WTC11 (cell line): ENCODE measurements around the gene IFT20. TPM values are rescaled to one million over a fixed set of nuclear protein-coding genes. Genes with fewer than 3 reads are reported as not detected.

Source experiments
- ATAC-seq: fragments of 200-7000 bp; cut with Tn5 transposase; 2 replicates; pipeline ENCODE4 v1.10.0; 2021; ENCODE audit warnings: mild to moderate bottlenecking, moderate library complexity
- CTCF ChIA-PET: fragments of 300-600 bp; sonication (Branson Sonifier 250); formaldehyde crosslinking; loops from one replicate; lab custom pipeline; 2021; ENCODE audit warnings: antibody characterized with exemption; lab: Charles Lee
- POLR2A ChIA-PET: fragments of 350-600 bp; sonication (Branson Sonifier 250); formaldehyde crosslinking; loops from one replicate; lab custom pipeline; 2021; ENCODE audit warnings: antibody characterized with exemption; lab: Charles Lee
- DNase-seq: peaks from one replicate; pipeline ENCODE4 v3.0.0; 2021; ENCODE audit warnings: low spot score
- H3K27ac Mint-ChIP-seq: 2 replicates; pipeline ENCODE4 v1.8.0; 2021; ENCODE audit warnings: mixed read lengths
- H3K27me3 Mint-ChIP-seq: 2 replicates; pipeline ENCODE4 v1.8.0; 2021; ENCODE audit warnings: low read depth, mild to moderate bottlenecking, moderate library complexity, mixed read lengths
- H3K36me3 Mint-ChIP-seq: 2 replicates; pipeline ENCODE4 v1.8.0; 2021; ENCODE audit warnings: mixed read lengths
- H3K4me1 Mint-ChIP-seq: 2 replicates; pipeline ENCODE4 v1.8.0; 2022; ENCODE audit warnings: mixed read lengths
- H3K4me3 Mint-ChIP-seq: 2 replicates; pipeline ENCODE4 v1.8.0; 2021; ENCODE audit warnings: mild to moderate bottlenecking, moderate library complexity, mixed read lengths
- H3K9me3 Mint-ChIP-seq: 2 replicates; pipeline ENCODE4 v1.8.0; 2021; ENCODE audit warnings: mixed read lengths
- ATF3 ChIP-seq: sonication (generic); formaldehyde crosslinking; conservative IDR thresholded peaks from 2 replicates; pipeline ENCODE4 v1.8.1; 2022; ENCODE audit warnings: mild to moderate bottlenecking, missing genetic modification reagents
- ELF4 ChIP-seq: sonication (generic); formaldehyde crosslinking; IDR thresholded peaks from 2 replicates; pipeline ENCODE4 v1.8.1; 2022; ENCODE audit warnings: low read depth, mild to moderate bottlenecking, moderate library complexity, missing genetic modification reagents
- FOXP4 ChIP-seq: sonication (generic); formaldehyde crosslinking; IDR thresholded peaks from 2 replicates; pipeline ENCODE4 v1.8.0; 2022; ENCODE audit warnings: mild to moderate bottlenecking, missing genetic modification reagents
- GABPB1 ChIP-seq: sonication (generic); formaldehyde crosslinking; IDR thresholded peaks from 2 replicates; pipeline ENCODE4 v1.8.1; 2023; ENCODE audit warnings: mild to moderate bottlenecking, missing genetic modification reagents
- GTF2I ChIP-seq: fragments of 250-450 bp; sonication (Bioruptor Pico); conservative IDR thresholded peaks from 2 replicates; pipeline ENCODE4 v1.4.0; 2021; ENCODE audit warnings: mild to moderate bottlenecking
- IRF2 ChIP-seq: sonication (generic); formaldehyde crosslinking; IDR thresholded peaks from 2 replicates; pipeline ENCODE4 v1.8.0; 2022; ENCODE audit warnings: low read depth, missing genetic modification reagents, borderline replicate concordance
- MXD4 ChIP-seq: fragments of 250-450 bp; sonication (Bioruptor Pico); IDR thresholded peaks from 2 replicates; pipeline ENCODE4 v1.8.0; 2021; ENCODE audit warnings: mild to moderate bottlenecking, moderate library complexity, borderline replicate concordance
- MYBL2 ChIP-seq: sonication (generic); formaldehyde crosslinking; IDR thresholded peaks from 2 replicates; pipeline ENCODE4 v1.8.1; 2023; ENCODE audit warnings: mild to moderate bottlenecking, moderate library complexity, missing genetic modification reagents
- NFATC4 ChIP-seq: fragments of 250-450 bp; sonication (Bioruptor Pico); IDR thresholded peaks from 2 replicates; pipeline ENCODE4 v1.9.0; 2021; ENCODE audit warnings: mild to moderate bottlenecking
- NR3C1 ChIP-seq: sonication (generic); formaldehyde crosslinking; conservative IDR thresholded peaks from 2 replicates; pipeline ENCODE4 v1.8.1; 2023; ENCODE audit warnings: low read depth, mild to moderate bottlenecking, missing genetic modification reagents
- SMAD3 ChIP-seq: sonication (generic); formaldehyde crosslinking; IDR thresholded peaks from 2 replicates; pipeline ENCODE4 v1.8.0; 2022; ENCODE audit warnings: missing genetic modification reagents, mild to moderate bottlenecking, borderline replicate concordance
- SOX15 ChIP-seq: fragments of 250-450 bp; sonication (Bioruptor Pico); IDR thresholded peaks from 2 replicates; pipeline ENCODE4 v1.9.0; 2021; ENCODE audit warnings: mild to moderate bottlenecking
- USF1 ChIP-seq: sonication (generic); formaldehyde crosslinking; IDR thresholded peaks from 2 replicates; pipeline ENCODE4 v1.8.0; 2022; ENCODE audit warnings: mild to moderate bottlenecking, missing genetic modification reagents
- ZNF232 ChIP-seq: sonication (generic); formaldehyde crosslinking; IDR thresholded peaks from 2 replicates; pipeline ENCODE4 v1.8.0; 2022; ENCODE audit warnings: mild to moderate bottlenecking, missing genetic modification reagents
- ZNF396 ChIP-seq: fragments of 250-450 bp; sonication (Bioruptor Pico); IDR thresholded peaks from 2 replicates; pipeline ENCODE4 v1.8.0; 2021; ENCODE audit warnings: mild to moderate bottlenecking, moderate library complexity, borderline replicate concordance
- total RNA-seq: library from RNA; stranded (reverse); gene quantifications from 3 replicates; pipeline ENCODE4 v1.2.3, GENCODE V29; 2021
- TF ChIP-seq, protein P1 (sequence below): sonication (generic); formaldehyde crosslinking; IDR thresholded peaks from 2 replicates; pipeline ENCODE4 v1.8.0; 2023; ENCODE audit warnings: missing genetic modification reagents
- TF ChIP-seq, protein P2 (sequence below): sonication (generic); formaldehyde crosslinking; IDR thresholded peaks from 2 replicates; pipeline ENCODE4 v1.8.1; 2023; ENCODE audit warnings: mild to moderate bottlenecking, moderate library complexity, missing genetic modification reagents
- TF ChIP-seq, protein P3 (sequence below): fragments of 250-450 bp; sonication (Bioruptor Pico); IDR thresholded peaks from 2 replicates; pipeline ENCODE4 v1.9.0; 2021; ENCODE audit warnings: moderate library complexity, mild to moderate bottlenecking, inconsistent platforms, borderline replicate concordance
- TF ChIP-seq, protein P4 (sequence below): fragments of 250-450 bp; sonication (Bioruptor Pico); IDR thresholded peaks from 2 replicates; pipeline ENCODE4 v1.9.0; 2021; ENCODE audit warnings: mild to moderate bottlenecking

IFT20 gene
- total RNA-seq, 1 experiment from 2014 or later = 17.6 TPM

DNA sequence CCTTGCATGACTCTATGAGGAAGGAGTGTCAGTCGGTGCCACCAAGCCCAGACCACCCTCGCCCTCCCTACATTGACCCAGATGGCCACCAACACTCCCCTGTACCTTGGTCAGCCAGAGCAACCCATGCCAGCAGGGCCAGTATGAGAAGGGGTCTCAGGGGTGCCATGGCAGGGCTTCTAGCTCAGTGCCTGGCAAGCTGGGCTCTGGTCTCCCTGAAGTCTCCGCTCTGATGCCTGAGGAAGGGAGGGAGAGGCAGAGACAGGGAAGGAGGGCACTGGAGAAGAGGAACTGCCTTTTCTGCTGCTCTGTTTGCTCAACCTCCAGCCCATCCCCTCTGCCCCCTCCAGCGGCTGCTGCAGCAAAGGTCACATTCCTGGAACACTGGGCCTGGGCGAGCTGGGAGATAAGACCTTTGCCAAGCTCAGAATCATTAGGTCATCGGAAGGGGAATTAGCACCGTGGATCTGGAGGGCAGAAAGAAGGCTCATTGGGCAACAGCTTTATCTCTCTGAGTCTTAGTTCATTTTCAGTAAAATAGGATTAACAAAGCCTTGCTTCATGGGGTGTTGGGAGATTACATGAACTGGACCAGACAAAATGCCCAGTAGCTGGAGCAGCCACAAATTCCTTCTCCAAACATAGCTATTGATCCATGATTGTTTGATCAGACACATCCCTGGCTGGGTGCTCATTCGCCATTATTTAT, 34.9 kb upstream of the IFT20 start, which contains the start of gene VTN:
Gene VTN (minus strand): TSS at position 273 of the 709 bp plus-strand sequence. CDS start 104 bp downstream, at position 169.
- TF ChIP-seq SOX15 (CRISPR knock-in tag) (no peak), NFATC4 (CRISPR knock-in tag) (no peak), GABPB1 (peak; percentile 58; the same call in 1 of the 2 replicates)
- TF ChIP-seq, protein P1, sequence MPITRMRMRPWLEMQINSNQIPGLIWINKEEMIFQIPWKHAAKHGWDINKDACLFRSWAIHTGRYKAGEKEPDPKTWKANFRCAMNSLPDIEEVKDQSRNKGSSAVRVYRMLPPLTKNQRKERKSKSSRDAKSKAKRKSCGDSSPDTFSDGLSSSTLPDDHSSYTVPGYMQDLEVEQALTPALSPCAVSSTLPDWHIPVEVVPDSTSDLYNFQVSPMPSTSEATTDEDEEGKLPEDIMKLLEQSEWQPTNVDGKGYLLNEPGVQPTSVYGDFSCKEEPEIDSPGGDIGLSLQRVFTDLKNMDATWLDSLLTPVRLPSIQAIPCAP (CRISPR knock-in tag) = no peak
- peak; percentile 56 for DNase-seq
- Mint-ChIP-seq H3K4me3 (peak within 1 kb of the TSS; percentile 75), H3K27ac (peak within 1 kb of the TSS; percentile 92), H3K27me3 (peaks cover 38% of the 10 kb centered on the region), H3K4me1 (peaks cover 21% of the 10 kb centered on the region), H3K9me3 (no peaks in the 10 kb centered on the region), H3K36me3 (no peaks in the 10 kb centered on the region)
- ChIA-PET CTCF (interaction anchor here (0.6 to 2.4 kb wide), 7 partner anchors 11 to 50 kb away, joined by 3 to 19 read pairs (median 6); partner anchors contain the start of genes IFT20, POLDIP2, SLC46A1 and TNFAIP1), POLR2A (interaction anchor here (0.6 kb wide), 1 partner anchor 9 kb away, joined by 7 read pairs; no protein-coding TSS in a partner anchor)
- peak; percentile 9 for ATAC-seq

- Mint-ChIP-seq H3K27me3 (peaks cover 33% of the 10 kb centered on the region), H3K36me3 (no peaks in the 10 kb centered on the region), H3K27ac (no peak overlapping the region), H3K4me3 (no peak overlapping the region), H3K4me1 (peaks cover 21% of the 10 kb centered on the region), H3K9me3 (no peaks in the 10 kb centered on the region)
- DNase-seq (no peak), ATAC-seq (no peak)
- CTCF ChIA-PET = interaction anchor here (0.6 to 2.4 kb wide), 7 partner anchors 11 to 51 kb away, joined by 3 to 19 read pairs (median 6); partner anchors contain the start of genes IFT20, POLDIP2, SLC46A1 and TNFAIP1
- TF ChIP-seq ATF3 (CRISPR knock-in tag) = no peak
- TF ChIP-seq, protein P2, sequence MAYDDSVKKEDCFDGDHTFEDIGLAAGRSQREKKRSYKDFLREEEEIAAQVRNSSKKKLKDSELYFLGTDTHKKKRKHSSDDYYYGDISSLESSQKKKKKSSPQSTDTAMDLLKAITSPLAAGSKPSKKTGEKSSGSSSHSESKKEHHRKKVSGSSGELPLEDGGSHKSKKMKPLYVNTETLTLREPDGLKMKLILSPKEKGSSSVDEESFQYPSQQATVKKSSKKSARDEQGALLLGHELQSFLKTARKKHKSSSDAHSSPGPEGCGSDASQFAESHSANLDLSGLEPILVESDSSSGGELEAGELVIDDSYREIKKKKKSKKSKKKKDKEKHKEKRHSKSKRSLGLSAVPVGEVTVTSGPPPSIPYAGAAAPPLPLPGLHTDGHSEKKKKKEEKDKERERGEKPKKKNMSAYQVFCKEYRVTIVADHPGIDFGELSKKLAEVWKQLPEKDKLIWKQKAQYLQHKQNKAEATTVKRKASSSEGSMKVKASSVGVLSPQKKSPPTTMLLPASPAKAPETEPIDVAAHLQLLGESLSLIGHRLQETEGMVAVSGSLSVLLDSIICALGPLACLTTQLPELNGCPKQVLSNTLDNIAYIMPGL (CRISPR knock-in tag) = no peak
- no peak for TF ChIP-seq GTF2I (CRISPR knock-in tag)
- POLR2A ChIA-PET = interaction anchor here (0.6 kb wide), 1 partner anchor 10 kb away, joined by 7 read pairs; no protein-coding TSS in a partner anchor
Measured at GRCh38 chr17:28369684-28370034, 34.4 kb upstream of the IFT20 start.

GRCh38 chr17:28368915-28369683, 33.8 kb upstream of the IFT20 start:
- no peak for ATAC-seq
- Mint-ChIP-seq H3K9me3 (no peaks in the 10 kb centered on the region), H3K4me3 (no peak overlapping the region), H3K4me1 (peaks cover 21% of the 10 kb centered on the region), H3K27ac (no peak overlapping the region), H3K27me3 (peaks cover 27% of the 10 kb centered on the region), H3K36me3 (no peaks in the 10 kb centered on the region)
- DNase-seq = no peak
- POLR2A ChIA-PET = no interaction called here
- CTCF ChIA-PET = interaction anchor here (1.2 to 2.3 kb wide), 2 partner anchors 33 to 48 kb away, joined by 4 to 19 read pairs; no protein-coding TSS in a partner anchor
- no peak for TF ChIP-seq NR3C1 (CRISPR knock-in tag)
- TF ChIP-seq SMAD3 (CRISPR knock-in tag) = no peak
- TF ChIP-seq, protein P3, sequence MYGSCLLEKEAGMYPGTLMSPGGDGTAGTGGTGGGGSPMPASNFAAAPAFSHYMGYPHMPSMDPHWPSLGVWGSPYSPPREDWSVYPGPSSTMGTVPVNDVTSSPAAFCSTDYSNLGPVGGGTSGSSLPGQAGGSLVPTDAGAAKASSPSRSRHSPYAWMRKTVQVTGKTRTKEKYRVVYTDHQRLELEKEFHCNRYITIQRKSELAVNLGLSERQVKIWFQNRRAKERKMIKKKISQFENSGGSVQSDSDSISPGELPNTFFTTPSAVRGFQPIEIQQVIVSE (CRISPR knock-in tag) = no peak
- TF ChIP-seq ZNF232 = no peak
- no peak for TF ChIP-seq USF1 (CRISPR knock-in tag)
- no peak for TF ChIP-seq IRF2 (CRISPR knock-in tag)
- no peak for TF ChIP-seq ZNF396 (CRISPR knock-in tag)
- TF ChIP-seq, protein P4, sequence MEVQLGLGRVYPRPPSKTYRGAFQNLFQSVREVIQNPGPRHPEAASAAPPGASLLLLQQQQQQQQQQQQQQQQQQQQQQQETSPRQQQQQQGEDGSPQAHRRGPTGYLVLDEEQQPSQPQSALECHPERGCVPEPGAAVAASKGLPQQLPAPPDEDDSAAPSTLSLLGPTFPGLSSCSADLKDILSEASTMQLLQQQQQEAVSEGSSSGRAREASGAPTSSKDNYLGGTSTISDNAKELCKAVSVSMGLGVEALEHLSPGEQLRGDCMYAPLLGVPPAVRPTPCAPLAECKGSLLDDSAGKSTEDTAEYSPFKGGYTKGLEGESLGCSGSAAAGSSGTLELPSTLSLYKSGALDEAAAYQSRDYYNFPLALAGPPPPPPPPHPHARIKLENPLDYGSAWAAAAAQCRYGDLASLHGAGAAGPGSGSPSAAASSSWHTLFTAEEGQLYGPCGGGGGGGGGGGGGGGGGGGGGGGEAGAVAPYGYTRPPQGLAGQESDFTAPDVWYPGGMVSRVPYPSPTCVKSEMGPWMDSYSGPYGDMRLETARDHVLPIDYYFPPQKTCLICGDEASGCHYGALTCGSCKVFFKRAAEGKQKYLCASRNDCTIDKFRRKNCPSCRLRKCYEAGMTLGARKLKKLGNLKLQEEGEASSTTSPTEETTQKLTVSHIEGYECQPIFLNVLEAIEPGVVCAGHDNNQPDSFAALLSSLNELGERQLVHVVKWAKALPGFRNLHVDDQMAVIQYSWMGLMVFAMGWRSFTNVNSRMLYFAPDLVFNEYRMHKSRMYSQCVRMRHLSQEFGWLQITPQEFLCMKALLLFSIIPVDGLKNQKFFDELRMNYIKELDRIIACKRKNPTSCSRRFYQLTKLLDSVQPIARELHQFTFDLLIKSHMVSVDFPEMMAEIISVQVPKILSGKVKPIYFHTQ (CRISPR knock-in tag) = no peak
- TF ChIP-seq GABPB1 = no peak
- TF ChIP-seq ELF4 (CRISPR knock-in tag) = no peak
- no peak for TF ChIP-seq MXD4 (CRISPR knock-in tag)
- TF ChIP-seq MYBL2 (CRISPR knock-in tag) = no peak
- no peak for TF ChIP-seq FOXP4
